ENCODE results near the gene NUP210.

Gene NUP210

DNA sequence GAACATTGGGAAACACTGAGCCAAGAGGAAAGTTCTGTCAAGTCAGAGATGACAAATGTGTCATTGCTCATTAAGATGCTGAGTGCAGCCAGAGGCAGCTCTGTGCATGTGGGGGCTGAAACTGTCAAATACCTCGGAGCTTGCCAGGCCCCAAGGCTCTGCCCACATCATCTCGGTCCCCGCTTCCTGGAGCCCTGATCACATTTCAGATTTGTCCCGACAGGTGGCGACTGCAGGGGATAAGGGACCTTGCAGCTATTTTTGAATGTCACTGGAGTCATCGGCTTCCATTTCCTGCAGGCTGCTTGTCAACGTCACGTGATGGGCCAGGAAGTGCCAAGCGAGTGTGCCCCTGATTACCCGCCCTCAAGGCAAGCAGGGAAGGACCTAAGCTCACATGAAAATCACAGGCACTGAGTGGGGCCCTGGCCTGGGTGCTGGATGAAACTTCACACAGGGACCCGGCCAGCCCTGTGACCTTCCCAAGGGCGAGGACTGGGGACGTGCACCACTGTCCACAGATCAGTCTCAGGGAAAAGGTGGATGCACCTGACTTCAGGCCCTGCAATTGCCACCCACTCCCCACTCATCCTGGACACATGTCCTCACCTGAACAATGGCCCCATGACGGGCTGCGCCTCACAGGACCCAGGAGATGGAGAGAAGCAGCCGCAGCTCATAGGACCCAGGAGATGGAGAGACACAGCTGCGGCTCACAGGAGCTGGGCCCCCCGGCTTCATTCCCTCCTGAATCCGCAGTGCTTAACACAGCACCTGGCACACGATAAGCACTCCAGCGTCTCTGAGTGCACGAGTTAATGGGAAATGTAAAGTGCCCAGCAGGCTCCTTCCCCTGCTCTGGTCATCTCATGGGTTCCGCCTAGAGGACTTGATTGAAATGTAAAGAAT lies 73.4 kb downstream of the NUP210 start:
- peak; percentile 52 for DNase-seq

DNA sequence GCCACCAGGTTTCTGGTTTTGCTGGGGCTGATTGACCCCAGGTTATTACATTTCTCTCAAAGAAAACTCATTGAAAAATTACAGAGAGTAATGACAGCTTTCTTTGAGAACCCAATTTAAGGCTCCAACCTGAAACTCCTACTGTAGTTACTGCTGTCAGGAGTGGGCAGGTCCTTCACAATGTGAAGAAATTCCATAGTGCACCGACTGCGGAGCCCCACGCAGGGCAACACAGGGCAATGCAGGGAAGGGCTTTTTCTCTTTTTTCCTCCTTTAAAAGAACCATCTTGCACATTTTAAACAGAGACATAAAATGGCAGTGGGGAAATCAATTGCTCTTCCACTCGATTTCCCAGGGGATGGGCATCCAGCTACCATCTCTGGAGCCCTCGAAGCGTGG lies 74.3 kb downstream of the NUP210 start:
- DNase-seq = no peak

DNA sequence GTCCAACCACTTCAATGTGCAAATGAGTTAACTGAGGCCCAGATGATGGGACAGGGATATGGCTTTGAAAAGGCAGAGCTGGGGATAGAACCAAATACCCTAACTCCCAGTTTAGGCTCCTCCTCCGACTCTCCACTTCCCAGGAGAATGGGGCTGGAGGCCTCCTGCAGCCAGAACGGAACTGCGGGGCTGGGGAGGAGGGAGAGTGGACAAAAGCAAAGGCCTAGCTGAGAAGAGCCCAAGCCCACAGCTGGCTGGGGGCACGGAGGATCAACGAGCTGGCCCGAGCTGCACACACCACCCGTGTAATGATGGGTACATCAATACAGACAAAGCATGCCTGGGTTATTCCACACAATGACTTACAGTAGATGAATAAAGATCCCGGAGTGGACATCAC lies 74.8 kb downstream of the NUP210 start:
- no peak for DNase-seq

DNA sequence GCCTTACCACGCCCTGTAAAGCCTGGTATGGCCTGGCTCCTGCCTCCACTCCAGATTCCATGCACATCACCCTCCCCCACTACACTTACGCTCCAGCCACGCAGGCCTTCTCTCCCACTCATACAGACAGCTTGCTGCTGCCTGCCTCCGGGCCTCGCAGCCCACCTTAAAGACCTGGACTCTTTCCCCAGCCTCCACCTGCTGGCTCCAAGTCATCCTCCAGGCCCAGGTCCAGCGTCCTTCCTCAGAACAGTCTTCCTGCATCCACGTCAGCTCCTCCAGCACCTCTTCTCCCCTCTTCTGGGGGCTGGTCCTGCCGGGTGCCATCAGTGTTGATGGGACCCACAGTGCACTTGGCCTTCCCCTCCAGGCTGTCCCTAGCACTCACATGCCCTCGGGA lies 75.5 kb downstream of the NUP210 start:
- DNase-seq = no peak

DNA sequence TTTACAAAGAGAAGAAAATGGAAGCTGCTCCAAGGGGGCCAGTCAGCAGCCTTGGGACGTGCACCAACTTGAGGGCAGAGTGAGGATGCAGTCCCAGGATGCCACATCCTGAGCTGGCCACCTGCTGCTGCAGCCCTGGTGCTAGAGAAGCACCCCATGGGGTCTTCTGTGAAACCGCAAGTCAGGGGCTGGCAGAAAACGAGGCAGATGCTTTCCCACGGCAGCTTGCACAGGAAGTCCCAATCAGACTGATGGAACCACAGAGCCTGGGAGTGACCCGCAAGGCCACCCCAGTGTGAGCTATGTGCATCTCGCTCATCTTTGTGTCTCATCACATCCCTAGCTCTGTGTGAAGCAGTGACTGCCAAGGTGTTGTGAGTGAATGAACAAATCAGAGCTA lies 76.5 kb downstream of the NUP210 start:
- DNase-seq = no peak

DNA sequence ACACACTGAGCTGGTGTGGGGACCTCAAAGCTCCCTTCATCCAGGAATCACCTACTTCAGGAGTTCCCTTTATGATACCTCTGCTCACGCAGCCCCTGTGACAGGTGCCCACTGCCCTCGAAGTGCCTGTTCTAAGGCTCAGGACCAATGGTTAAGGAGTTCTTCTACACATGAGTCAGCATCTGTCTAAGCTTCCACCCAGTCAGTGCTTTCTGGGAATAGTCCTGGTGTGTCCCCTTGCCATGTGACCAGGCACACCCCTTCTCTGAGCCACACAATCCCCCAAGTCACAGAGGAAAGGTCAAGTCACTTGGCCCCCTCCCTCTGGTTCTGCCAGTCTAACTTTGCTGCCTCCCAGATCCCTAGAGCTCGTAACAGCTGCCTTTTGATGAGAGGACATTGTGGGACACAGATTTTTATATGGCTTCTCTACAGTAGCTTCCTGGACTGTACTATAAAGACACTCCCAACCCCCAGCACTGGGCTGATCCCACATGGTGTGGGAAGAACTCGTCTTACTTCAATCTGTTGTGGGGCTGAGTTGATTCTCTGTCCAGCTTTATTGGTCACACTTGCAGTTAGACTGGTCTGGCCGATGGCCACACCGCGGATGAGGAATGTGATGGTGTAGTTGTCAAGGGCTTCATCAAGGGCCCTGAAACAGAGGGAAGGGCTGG lies 78.8 kb downstream of the NUP210 start:
- DNase-seq = no peak

DNA sequence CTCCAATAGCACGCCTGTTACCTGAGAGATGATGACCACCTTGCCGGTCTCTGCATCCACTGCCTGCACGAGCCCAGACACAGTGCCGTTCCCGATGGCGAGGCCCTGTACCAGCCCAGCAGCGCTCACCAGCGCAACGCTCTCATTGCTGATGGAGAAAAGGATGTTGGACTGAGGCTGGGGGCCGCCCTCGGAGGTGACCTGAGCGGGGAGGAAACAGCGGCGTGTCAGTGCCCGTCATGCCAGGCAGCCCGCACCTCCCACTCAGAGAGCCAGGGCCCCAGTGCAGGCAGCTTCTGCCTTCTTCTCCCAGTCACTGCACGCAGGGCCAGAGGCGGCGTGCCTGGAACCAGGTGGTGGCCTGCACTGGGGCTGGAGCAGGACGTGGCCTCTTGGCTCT lies 80.3 kb downstream of the NUP210 start:
- DNase-seq = no peak

DNA sequence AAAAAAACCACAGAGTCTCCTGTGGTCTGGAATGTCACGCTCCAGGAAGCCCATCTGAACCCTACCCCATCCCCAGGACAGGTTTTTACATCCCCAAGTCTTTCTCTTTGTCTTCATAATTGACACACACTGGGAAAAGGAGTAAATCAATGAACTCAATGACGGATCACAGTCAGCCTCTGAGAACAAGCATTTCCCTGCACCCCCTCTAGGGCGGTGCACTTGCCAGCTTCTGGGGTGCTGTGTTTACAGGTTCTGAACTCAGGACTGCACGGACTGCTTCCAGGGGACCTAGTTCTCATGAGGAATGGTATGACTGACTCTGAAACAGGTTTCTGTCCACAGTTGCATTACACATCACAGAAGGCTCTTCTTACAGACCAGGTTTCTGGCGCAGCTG lies 81.1 kb downstream of the NUP210 start:
- no peak for DNase-seq

DNA sequence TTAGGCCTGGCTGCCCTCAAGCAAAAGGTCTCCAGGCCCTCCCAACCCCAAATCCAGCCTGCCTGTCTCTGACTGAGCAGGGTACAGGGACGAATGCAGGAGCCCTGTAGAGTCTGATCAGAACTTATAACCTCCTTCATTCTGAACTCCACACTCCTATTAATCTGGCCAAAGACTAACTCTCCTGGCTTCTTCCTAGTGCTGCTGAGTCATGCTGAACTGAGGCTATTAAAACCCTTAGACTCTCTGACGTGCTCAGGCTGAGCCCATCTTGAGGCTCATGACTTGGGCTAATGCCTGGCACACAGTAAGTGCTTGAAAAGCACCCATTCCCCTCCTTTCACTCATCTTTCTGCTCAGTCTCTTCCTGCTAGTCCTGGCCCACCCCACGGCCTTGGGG lies 81.9 kb downstream of the NUP210 start:
- no peak for DNase-seq

DNA sequence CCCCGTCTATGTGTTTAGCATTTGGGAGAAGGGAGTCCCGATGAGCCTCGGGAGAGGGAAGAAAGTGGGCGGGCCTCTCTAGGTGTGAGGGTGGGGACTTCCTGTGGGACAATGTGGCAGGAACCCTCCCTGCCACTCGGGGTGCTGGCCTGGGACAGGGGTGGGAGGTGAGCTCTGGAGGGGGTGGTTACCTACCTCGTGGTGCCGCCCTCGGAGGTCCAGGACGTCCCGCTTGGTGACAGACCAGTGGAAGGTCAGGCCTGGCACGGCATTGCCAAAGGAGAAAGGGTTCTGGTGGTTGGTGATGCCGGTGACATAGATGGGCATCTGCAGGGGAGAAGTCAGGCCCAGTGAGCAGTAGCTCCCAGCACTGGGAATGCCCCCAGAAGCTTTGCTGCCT lies 83.5 kb downstream of the NUP210 start:
- no peak for DNase-seq

DNA sequence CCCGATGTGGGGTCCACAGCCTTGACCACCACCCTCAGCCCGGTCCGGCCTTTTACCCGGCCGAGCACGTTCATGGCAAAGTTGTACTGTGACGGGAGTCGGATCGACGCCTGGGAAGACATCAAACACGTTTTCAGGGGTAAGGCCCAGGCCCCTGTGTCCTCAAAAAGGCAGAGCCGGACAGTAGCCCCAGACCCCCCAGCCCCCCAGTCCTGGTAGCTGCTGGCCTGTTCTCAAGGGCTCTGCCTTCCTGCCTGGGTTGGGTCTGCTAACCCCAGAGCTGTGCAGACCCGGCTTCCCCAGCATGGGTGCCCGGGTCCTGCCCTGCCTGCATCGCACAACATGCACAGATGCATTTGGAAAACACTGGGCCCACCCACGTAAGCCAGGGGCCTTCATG lies 84.6 kb downstream of the NUP210 start:
- DNase-seq = no peak

DNA sequence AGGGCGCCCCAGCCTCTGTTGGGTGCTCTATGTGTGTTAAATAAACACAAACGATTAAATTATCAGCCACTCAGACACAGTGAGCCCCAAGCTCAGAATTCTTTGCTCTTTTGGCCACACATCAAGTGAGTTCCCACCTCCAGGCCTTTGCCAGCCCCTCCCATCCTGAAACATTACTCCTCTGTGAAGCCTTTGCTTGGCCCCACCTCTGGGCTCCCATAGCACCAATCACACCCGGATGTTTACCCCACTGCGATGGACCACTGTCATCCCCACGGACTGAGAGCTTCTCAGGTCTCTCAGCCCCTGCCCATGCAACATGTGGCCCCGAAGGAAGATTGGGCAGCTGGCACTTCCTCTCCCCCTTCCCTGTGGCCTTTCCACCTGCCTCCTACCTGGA lies 85.1 kb downstream of the NUP210 start:
- no peak for DNase-seq

DNA sequence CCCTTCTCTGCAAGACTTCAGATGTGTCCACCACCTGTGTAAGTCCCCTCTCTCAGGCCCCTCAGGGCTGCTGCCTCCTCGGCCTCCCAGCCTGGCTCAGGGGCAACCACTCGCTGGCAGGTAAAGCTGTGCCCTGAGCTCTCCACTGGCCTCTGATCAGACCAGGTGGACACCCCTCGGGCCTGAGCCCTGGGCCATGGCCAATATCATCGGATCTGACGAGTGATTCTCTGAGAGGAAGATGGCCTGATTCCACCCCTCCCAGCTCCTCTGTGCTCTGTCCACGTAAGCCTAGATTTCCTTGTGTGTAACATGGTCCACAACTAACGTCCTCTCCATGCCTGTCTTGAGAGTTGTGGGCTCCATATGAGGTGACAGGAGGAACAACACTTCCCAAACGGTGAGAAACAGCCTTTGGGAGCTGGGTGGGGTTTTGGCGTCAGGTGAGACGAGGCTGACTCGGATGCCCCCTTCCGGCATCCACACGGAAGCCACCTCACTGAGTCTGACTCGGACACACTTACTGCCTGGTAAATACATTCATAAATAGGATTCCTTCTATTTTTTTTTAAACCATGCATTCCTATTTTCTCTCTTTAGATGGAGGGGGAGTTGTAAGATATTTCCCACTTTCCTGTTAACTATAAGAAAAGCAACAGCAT lies 86.8 kb downstream of the NUP210 start:
- DNase-seq = no peak

DNA sequence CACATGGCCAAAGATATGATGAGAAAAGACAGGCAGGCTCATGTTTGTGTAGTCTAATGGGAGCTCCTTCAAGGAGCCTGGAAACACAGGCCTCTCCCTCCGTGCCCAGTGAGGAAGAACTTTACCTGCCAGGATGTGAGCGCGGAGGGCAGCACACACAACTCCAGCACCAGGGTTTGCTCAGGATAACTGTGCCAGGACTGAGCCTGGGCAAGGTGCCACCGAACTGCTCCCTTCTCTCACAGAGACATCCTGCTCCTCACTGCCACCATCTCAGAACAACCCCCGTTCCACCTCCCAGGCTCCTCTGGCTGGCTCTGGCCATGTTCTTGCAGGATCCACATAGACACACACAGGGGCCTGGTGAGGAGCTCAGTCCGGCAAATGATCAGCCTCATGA lies 87.4 kb downstream of the NUP210 start:
- no peak for DNase-seq

DNA sequence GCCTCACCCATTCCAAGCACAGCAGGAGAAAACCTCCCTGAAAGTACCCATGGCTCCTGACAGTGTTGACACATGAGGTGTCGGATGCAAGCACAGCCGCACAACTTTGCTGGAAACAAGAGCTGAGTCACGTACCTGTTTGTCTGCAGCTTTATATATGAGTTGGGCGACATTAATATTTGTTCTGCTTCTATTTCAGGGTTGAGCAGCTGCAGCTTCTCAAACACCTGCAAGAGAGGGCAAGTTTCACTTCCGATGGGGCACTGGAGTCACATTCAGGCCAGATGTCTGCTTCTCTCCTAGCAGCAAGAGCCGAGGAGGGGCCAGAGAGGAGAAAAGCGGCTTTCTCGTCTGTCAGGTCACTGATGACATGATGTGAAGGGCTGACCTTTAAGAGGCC lies 88.0 kb downstream of the NUP210 start:
- DNase-seq = no peak

DNA sequence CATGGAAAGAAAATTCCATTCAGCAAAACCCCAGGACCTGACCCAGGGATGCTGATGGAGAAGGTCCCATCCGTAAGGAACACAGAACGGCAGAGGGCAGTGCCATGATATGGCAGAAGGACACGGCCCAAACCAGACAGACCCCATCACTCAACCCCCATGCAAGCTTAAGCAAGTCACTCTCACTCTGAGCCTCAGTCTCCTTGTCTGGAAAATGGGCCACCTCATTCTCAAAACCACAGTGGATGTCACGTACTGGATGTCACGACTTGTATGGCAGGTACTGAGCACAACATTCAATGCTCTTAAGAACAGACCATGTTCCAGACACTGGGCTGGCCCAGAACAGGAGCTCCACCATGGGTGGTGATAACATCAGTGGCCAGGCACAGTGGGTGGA lies 90.4 kb downstream of the NUP210 start:
- DNase-seq = no peak

DNA sequence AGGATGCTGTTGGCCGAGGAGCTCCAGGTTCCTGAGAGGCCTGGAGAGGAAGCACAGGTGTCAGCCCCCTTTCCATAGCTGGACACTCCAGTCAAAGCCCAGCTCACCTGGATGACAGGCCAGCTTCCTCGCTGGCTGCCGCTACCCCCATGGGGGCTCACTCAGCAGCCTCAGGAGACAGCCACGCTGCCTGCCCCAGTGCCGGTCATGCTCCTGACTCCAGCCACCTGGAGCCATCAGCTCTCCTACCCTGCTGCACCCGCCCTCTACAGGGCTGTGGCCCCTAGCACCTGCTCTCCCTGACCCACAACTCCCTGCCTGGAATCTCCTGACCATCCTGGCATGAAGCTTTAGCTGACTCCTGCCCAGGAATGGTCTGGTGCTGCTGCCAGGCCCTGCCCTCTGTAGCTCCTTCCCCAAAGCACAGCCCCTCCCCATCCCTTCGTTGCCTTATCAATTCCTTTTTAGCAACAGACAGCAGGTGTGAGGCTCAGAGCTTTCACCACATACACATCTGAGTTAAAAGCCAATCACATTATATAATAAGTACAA lies 94.2 kb downstream of the NUP210 start:
- DNase-seq = no peak

DNA sequence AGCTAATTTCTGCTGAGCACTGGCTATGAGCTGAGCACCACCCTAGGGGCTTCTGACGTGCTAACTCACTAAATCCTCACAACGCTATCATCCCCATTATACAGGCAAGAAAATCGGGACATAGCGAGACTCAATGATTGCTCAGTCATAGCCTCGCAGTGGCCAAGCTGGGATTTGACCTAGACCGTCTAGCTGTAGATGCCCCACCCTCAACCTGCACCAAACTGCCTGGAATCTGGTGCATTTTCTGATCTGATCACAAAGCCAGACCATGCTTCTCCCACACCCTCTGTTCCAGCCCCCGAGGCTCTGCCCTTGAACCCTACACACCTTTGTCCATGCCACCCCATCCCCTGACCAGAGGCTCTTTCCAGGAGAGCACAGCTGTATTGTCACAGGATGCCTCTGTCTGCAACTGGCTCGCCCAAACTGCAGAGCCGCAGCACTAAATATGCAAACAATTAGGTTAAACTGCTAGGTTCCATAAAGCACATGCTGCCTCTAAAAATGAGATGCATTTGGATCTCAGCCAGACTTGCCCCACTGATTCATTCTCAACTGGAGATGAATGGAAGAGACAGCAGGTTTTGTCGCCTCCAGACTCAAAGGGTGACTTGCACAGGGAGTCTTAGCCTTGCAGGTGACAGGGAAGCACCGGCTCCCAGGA lies 95.2 kb downstream of the NUP210 start:
- DNase-seq = no peak

DNA sequence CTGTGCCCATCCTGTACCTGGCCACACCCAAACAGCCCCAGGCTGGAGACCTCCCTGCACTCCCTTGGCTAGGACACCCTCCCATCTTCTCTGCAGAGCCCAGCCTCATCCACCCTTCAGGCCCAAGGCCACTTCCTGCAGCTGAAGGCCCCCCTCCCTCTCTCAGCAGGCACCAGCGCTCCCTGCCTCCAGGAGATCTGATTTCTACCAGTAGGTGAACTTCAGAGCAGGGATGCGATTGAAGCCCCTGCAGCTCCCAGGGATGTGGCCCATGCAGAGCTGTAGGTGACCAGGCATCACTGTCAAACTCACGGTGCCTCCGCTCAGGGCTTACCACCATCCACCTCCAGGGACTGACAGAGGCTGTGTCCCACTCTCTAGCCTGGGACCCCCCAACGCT lies 96.3 kb downstream of the NUP210 start:
- no peak for DNase-seq

DNA sequence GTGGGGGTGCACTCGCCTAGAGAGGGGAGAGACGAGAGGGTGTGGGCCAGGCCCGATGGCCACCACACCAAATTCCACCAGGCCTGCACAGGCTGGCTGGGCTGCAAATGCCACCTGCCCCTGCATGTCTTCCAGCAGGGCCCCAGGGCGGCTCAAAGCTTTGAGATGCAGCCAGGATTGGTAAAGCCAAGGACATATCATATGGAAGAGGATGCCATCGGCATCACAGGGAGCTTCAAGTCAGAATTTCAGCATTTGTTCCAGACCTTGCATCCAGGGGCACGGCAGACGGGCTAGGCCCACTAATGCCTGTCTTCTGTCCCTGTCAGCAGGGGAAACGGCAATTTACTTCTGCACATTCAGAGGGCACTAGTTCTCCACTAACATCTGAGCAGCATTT lies 97.8 kb downstream of the NUP210 start:
- DNase-seq = no peak

DNA sequence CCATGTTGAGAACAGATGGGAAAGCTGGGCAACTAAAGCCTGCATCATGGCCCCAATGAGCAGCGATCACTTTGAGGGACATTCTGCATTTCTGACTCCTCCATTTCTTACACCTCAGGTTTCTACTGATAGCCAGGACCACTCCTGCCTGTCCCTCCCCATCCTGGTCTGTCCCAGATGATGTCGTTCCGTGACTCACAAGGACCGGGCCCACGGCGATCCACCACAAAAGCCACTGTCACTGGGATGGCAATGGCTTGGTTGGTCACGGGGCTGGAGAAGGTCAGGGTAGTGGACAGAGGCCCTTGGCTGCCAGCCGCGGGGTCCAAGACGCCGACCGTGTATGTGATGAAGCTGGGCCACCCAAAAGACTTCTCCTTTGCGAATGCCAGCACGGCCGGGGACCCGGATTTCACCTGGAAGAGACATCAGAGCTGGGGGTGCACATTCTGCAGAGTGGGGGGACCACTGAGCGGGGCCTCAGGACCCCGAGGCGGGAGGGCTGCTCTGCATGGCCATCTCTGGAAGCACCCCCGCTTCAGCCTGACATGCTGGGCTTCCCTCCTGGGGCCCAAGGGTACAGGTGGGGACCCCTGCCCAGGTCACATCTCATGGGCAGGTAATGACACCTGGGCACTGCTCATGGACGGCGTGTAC lies 100.4 kb downstream of the NUP210 start:
- no peak for DNase-seq

DNA sequence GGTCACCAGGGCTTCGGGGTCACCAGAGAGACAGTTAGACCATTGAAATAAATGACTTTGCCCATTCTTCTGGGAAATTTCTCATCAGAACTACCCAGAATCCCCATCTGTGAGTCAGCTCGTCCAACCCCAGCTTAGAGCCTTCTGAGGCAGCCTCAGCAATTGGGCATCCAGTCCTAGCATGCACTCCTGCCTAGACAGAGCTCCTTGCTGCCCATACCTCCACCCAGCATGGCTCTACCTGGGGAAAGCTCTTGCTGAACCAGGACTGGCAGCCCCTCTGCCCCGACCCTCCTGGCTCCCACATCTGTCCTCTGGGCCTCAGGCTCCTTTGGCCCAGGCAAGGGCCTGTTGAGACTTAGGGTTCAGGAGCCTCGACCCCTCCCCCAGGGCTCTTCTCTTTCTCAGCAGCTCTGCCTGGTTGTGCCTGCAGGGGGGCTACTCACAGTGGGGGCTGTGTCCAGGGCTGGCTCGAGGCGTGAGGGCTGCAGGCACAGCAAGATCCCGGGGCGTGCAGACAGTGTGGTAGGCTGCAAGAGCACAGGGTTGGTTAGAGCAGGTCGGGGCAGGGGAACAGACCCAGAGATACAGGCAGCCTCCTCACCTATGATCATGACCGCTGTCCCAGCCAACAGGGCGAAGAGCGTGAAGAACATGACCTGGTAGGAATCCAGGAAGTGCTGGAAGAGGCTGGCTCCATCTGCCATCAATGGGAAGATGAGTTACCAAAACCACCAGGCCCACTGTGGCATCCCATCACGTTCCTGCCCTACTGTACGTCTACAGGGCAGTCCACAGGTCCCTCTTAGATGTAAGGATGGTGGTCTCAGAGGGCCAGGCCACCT lies 101.3 kb downstream of the NUP210 start:
- DNase-seq = no peak
